Endothelial cell of umbilical vein (primary cell): Measurements from ENCODE around the gene ACTN1. TPM values are rescaled to one million over a fixed set of nuclear protein-coding genes. Genes with fewer than 3 reads are reported as not detected.

Source experiments
- BruUV-seq: library from RNA; stranded (reverse); fragments of 400-500 nt; replicated peaks from 2 replicates; lab custom pipeline; 2021; lab: Mats Ljungman, UMichigan
- CTCF ChIA-PET: fragments of 300-600, 350-600 bp; sonication (Branson Sonifier 250); formaldehyde crosslinking; loops from one replicate; lab custom pipeline; 2021; ENCODE audit warnings: antibody characterized with exemption, inconsistent platforms; lab: Charles Lee
- POLR2A ChIA-PET: fragments of 300-600, 350-600 bp; sonication (Branson Sonifier 250); formaldehyde crosslinking; loops from one replicate; lab custom pipeline; 2021; ENCODE audit warnings: antibody characterized with exemption, inconsistent platforms; lab: Charles Lee
- DNase-seq: peaks from one replicate; pipeline ENCODE4 v3.0.0-alpha.2; 2011; ENCODE audit warnings: low read depth, low spot score
- FAIRE-seq: peaks from 2 replicates; lab custom pipeline; 2011; peaks lifted over from hg19 to GRCh38; lab: Jason Lieb, UNC
- H2AFZ ChIP-seq: 2 replicates; pipeline ENCODE4 v1.6.0; 2012; ENCODE audit warnings: low read depth, low read length, control low read depth, inconsistent platforms
- H3K27ac ChIP-seq: 2 replicates; pipeline ENCODE4 v1.5.1; 2011; ENCODE audit warnings: low read depth, mild to moderate bottlenecking, control low read depth, low read length, moderate library complexity; ENCODE audit not compliant: insufficient read depth
- H3K27me3 ChIP-seq, 2 experiments: 2 replicates each; pipeline versions ENCODE4 v1.6.0 to v1.6.1; 2011; ENCODE audit warnings: low read length in 2 of 2, mixed read lengths in 1 of 2; ENCODE audit not compliant: control insufficient read depth in 2 of 2, insufficient read depth in 2 of 2
- H3K36me3 ChIP-seq, 2 experiments: 2 replicates in 1 of 2; 3 replicates in 1 of 2; pipeline ENCODE4 v1.5.1; 2011; ENCODE audit warnings: low read length in 2 of 2, mild to moderate bottlenecking in 1 of 2, moderate library complexity in 1 of 2; ENCODE audit not compliant: control insufficient read depth in 2 of 2, insufficient read depth in 2 of 2; ENCODE audit errors: extremely low read depth in 1 of 2
- H3K4me1 ChIP-seq: 3 replicates; pipeline ENCODE4 v1.5.1; 2011; ENCODE audit warnings: mild to moderate bottlenecking, low read length; ENCODE audit not compliant: control insufficient read depth, insufficient read depth; ENCODE audit errors: extremely low read depth
- H3K4me2 ChIP-seq: 2 replicates; pipeline ENCODE4 v1.6.1; 2011; ENCODE audit warnings: low read length, control low read depth, mixed read lengths; ENCODE audit not compliant: insufficient read depth
- H3K4me3 ChIP-seq, 3 experiments: fragments of 200-600 bp in 1 of 3; sonication (generic), shearing (Covaris generic) in 1 of 3; replicated peaks in 1 of 3; 2 replicates each; pipeline ENCODE4 v1.5.1; 2011 to 2016; ENCODE audit warnings: control low read depth in 3 of 3, low read length in 3 of 3, mild to moderate bottlenecking in 2 of 3, inconsistent platforms in 1 of 3, low read depth in 1 of 3, moderate library complexity in 1 of 3; ENCODE audit not compliant: insufficient read depth in 1 of 3
- H3K79me2 ChIP-seq: 2 replicates; pipeline ENCODE4 v1.6.0; 2012; ENCODE audit warnings: low read length, inconsistent platforms; ENCODE audit not compliant: control insufficient read depth, insufficient read depth
- H3K9ac ChIP-seq: replicated peaks from 2 replicates; pipeline ENCODE3; 2011; ENCODE audit warnings: low read length, control low read depth; ENCODE audit not compliant: insufficient read depth; ENCODE audit errors: extremely low read depth
- H3K9me1 ChIP-seq: replicated peaks from 3 replicates; pipeline ENCODE4 v1.6.0; 2011; ENCODE audit warnings: mild to moderate bottlenecking, low read length; ENCODE audit not compliant: control insufficient read depth, insufficient read depth; ENCODE audit errors: extremely low read depth
- H3K9me3 ChIP-seq: replicated peaks from 2 replicates; pipeline ENCODE4 v1.5.1; 2012; ENCODE audit warnings: low read length, inconsistent platforms; ENCODE audit not compliant: control insufficient read depth, insufficient read depth
- H4K20me1 ChIP-seq: replicated peaks from 2 replicates; pipeline ENCODE3; 2011; ENCODE audit warnings: mild to moderate bottlenecking, low read length; ENCODE audit not compliant: control insufficient read depth, insufficient read depth; ENCODE audit errors: extremely low read depth
- CTCF ChIP-seq, 2 donors: IDR thresholded peaks; 1 replicate in 1 of 2; 2 replicates in 1 of 2; pipeline ENCODE4 v1.5.1; 2011; ENCODE audit warnings: low read length in 2 of 2, mild to moderate bottlenecking in 2 of 2, moderate library complexity in 2 of 2, control low read depth in 1 of 2, inconsistent platforms in 1 of 2, low read depth in 1 of 2; ENCODE audit not compliant: insufficient read depth in 1 of 2; ENCODE audit errors: extremely low read depth in 1 of 2
- EZH2 ChIP-seq: IDR thresholded peaks from 2 replicates; pipeline ENCODE4 v1.6.1; 2012; ENCODE audit warnings: borderline replicate concordance, low read depth, mild to moderate bottlenecking, moderate library complexity, low read length, inconsistent platforms; ENCODE audit not compliant: severe bottlenecking
- FOS ChIP-seq: IDR thresholded peaks from 2 replicates; pipeline ENCODE4 v1.6.1; 2011; ENCODE audit warnings: mild to moderate bottlenecking, low read length, moderate library complexity, borderline replicate concordance; ENCODE audit not compliant: insufficient read depth
- GATA2 ChIP-seq: IDR thresholded peaks from 2 replicates; pipeline ENCODE4 v1.7.0; 2011; ENCODE audit warnings: low read depth, mild to moderate bottlenecking, moderate library complexity, mixed read lengths, low read length; ENCODE audit not compliant: insufficient read length, insufficient read depth
- JUN ChIP-seq: IDR thresholded peaks from 2 replicates; pipeline ENCODE4 v1.6.1; 2011; ENCODE audit warnings: borderline replicate concordance, low read depth; ENCODE audit not compliant: insufficient read length, insufficient read depth
- MAX ChIP-seq: IDR thresholded peaks from 2 replicates; pipeline ENCODE4 v1.6.1; 2011; ENCODE audit not compliant: insufficient read depth, insufficient read length
- MYC ChIP-seq: IDR thresholded peaks from one replicate; pipeline ENCODE4 v1.6.1; 2011; ENCODE audit warnings: mild to moderate bottlenecking, low read depth, low read length
- POLR2A ChIP-seq: IDR thresholded peaks from 2 replicates; pipeline ENCODE4 v1.6.1; 2012; ENCODE audit warnings: low read depth, mild to moderate bottlenecking, control low read depth, low read length
- POLR2AphosphoS5 ChIP-seq: IDR thresholded peaks from 2 replicates; pipeline ENCODE4 v1.6.1; 2012; ENCODE audit warnings: low read depth, mild to moderate bottlenecking, control low read depth, low read length, moderate library complexity; ENCODE audit not compliant: insufficient read depth
- dilution Hi-C: fragments of 300-500 bp; cut with MboI; formaldehyde crosslinking; loops from one replicate; pipeline ENCODE4 v1.15.0; 2019; ENCODE audit warnings: low sequenced_read_pairs; ENCODE audit not compliant: extremely low pct_ligation_motif_present
- intact Hi-C: fragments of 100-400 bp; cut with micrococcal nuclease; formaldehyde crosslinking; loops from one replicate; pipeline ENCODE4 v1.10.0; 2022
- polyA plus RNA-seq, 4 experiments: library from polyadenylated mRNA; depleted of rRNA in 3 of 4; stranded (reverse) in 3 of 4; unstranded in 1 of 4; fragments of >200 nt; gene quantifications; 2 replicates each; pipeline versions ENCODE4 v1.2.1 to v1.2.3, GENCODE V29; 2011 to 2012; ENCODE audit warnings: missing spikeins in 1 of 4
- total RNA-seq: library from RNA; stranded (reverse); gene quantifications from 2 replicates; pipeline ENCODE4 v1.2.3, GENCODE V29; 2021

Gene ACTN1
- total and polyA plus RNA-seq, 2 donors (not counting 3 experiments of a cell fraction or from before 2014, with no cell fraction given), result 442 to 463 TPM

DNA sequence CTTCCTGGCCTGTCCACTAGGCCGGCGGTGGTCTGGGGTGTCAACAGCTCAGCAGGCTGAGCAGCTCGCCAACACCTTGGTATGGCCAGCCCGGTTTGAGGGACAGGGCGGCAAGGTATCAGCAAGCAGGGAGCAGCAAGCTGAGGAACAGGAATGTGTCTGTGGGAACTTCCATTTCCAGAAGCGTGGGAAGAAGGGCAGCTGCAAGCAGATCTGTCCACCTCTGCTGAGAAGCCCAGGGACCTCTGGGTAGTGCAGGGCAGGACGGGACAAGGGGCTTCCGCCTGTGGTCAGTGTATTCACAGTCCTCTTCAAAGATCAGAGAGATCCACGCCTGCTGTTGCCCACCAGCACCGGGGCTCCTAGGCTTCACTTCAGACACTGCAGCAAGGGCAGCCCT is 36.0 kb downstream of the ACTN1 start:
- no TSS peak for BruUV-seq
- Histone ChIP-seq H3K79me2 (peaks cover 100% of the 10 kb centered on the region), H3K4me2 (no peak overlapping the region), H3K9ac (no peak overlapping the region), H3K9me3 (no peaks in the 10 kb centered on the region), H2AFZ (no peak overlapping the region), H3K4me1 (peaks cover 41% of the 10 kb centered on the region), H3K27me3 (no peaks in the 10 kb centered on the region), H3K27ac (no peak overlapping the region), H3K4me3 (no peak overlapping the region), H4K20me1 (peaks cover 2% of the 10 kb centered on the region), H3K36me3 (peaks cover 0 to 16% of the 10 kb centered on the region in 2 experiments), H3K9me1 (no peaks in the 10 kb centered on the region)
- ChIA-PET POLR2A (no interaction called here), CTCF (interaction anchor here (2.4 kb wide), 1 partner anchor 32 kb away, joined by 22 read pairs; no protein-coding TSS in a partner anchor)
- dilution Hi-C loops, result no loop called here
- DNase-seq, result no peak
- no peak for FAIRE-seq
- intact Hi-C loops, result no loop called here
- TF ChIP-seq MAX (no peak), MYC (no peak), POLR2AphosphoS5 (no peak), EZH2 (no peak), CTCF (IDR thresholded peaks at IDR 0.05; ENCODE audit: extremely low read depth in 1 of 2, insufficient read depth in 1 of 2, low read depth in 1 of 2, low read length in 2 of 2) (no peak), JUN (no peak), POLR2A (no peak), GATA2 (no peak), FOS (no peak)
